CD4-positive, alpha-beta T cell treated with Interleukin-15 for 1 hour (primary cell): ENCODE results near the gene CLDN2.
"Not testable (repeated sequence)": the region's sequence is repeated elsewhere in the genome, so short reads cannot be mapped to it uniquely, and the experiment has no call there.

Source experiments
- DNase-seq: peaks from one replicate; pipeline ENCODE4 v3.0.0-alpha.2; 2020

Gene CLDN2

GRCh38 chrX:106964290-106964689 lies 44.1 kb downstream of the CLDN2 start:
- DNase-seq: no peak

DNA sequence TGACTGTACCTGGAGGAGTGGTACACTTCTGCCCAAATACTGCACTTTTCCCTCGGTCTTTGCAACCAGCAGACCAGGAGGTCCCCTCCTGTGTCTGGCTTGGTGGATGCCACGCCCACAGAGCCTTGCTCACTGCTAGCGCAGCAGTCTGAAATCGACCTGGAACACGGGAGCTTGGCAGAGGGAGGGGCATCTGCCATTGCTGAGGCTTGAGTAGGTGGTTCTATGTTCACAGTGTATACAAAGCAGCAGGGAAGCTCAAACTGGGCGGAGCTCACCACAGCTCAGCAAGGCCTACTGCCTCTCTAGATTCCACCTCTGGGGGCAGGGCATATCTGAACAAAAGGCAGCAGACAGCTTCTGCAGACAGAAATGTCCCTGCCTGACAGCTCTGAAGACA lies 46.3 kb downstream of the CLDN2 start:
- not testable (repeated sequence) for DNase-seq

- no peak for DNase-seq
Observed at GRCh38 chrX:106972896-106973295, 52.7 kb downstream of the CLDN2 start.

- DNase-seq: no peak
Observed at GRCh38 chrX:106973433-106974149, 53.4 kb downstream of the CLDN2 start.

- DNase-seq: no peak
Observed at GRCh38 chrX:106976416-106976815, 56.2 kb downstream of the CLDN2 start.
